G401 (cell line): ENCODE measurements around the gene DGKQ. TPM values are rescaled to one million over a fixed set of nuclear protein-coding genes. Genes with fewer than 3 reads are reported as not detected.
A peak's percentile ranks its signal among the peaks of the same experiment; 100 is the strongest.

Source experiments
- DNase-seq: peaks from one replicate; pipeline ENCODE4 v3.0.0-alpha.2; 2015; ENCODE audit warnings: low spot score
- in situ Hi-C: cut with HindIII; loops from 2 replicates; pipeline ENCODE4 v1.10.0; 2016; ENCODE audit warnings: low sequenced_read_pairs, mixed read lengths
- total RNA-seq: library from RNA; depleted of rRNA; stranded (reverse); fragments of >200 nt; shearing (Covaris generic); gene quantifications from 2 replicates; pipeline ENCODE4 v1.2.3, GENCODE V29; 2014; rRNA removed

Gene DGKQ, protein sequence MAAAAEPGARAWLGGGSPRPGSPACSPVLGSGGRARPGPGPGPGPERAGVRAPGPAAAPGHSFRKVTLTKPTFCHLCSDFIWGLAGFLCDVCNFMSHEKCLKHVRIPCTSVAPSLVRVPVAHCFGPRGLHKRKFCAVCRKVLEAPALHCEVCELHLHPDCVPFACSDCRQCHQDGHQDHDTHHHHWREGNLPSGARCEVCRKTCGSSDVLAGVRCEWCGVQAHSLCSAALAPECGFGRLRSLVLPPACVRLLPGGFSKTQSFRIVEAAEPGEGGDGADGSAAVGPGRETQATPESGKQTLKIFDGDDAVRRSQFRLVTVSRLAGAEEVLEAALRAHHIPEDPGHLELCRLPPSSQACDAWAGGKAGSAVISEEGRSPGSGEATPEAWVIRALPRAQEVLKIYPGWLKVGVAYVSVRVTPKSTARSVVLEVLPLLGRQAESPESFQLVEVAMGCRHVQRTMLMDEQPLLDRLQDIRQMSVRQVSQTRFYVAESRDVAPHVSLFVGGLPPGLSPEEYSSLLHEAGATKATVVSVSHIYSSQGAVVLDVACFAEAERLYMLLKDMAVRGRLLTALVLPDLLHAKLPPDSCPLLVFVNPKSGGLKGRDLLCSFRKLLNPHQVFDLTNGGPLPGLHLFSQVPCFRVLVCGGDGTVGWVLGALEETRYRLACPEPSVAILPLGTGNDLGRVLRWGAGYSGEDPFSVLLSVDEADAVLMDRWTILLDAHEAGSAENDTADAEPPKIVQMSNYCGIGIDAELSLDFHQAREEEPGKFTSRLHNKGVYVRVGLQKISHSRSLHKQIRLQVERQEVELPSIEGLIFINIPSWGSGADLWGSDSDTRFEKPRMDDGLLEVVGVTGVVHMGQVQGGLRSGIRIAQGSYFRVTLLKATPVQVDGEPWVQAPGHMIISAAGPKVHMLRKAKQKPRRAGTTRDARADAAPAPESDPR
- 11.0 and 12.9 TPM in 2 replicates for total RNA-seq

DNA sequence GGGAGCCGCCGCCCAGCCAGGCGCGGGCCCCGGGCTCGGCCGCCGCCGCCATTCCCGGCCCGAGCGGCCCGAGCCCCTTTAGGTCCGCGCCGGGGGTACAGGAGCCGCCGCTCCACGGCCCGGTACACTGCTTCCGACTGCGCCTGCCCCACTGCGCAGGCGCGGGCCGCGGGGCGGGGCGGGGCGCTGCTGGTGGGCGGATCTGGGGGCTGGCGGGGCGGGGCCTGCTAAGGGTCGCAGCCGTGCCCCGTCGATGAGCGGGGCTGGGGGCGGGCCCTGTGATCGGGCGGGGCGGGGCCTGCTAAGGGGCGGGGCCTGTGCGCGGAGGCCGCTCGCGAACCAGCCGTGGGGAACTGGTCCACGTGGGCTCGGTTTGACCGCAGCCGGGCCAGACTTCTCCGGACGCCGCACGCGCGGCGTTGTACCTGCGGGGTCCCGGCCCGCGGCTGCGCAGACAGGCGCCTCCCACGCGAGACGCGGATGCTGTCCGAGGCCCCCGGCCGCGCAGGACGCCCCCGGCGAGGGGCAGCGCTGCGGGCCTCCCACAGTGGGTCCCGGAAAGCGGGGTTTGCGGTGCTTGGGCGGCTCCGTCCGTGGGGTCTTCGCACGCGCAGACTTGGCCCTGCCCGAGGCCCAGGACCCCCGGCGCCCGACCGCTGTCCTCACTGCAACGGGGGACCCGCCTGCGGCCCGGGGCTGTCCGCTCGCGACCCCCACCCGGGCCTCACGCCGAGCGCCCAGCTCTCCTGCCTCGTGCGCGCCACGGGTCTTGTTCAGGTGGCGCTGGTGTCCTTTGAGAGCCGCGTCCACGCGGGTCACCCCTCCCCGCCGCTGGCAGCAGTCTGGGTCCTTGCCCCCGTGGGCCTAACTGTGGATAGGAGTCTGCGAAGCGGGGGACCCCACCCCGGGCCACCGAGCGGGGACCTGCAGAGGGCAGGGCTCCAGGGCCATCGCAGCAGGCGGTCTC, at the start of gene DGKQ:
DGKQ (minus strand) TSS at position 139 of the 967 bp plus-strand sequence; CDS start at position 52, 87 bp downstream.
- DNase-seq = peak; percentile 89
- in situ Hi-C loops = loop anchor here (5.0 to 10.0 kb wide), 2 partner anchors 41 to 61 kb away; partner anchors contain the start of genes GAK and TMEM175

DNA sequence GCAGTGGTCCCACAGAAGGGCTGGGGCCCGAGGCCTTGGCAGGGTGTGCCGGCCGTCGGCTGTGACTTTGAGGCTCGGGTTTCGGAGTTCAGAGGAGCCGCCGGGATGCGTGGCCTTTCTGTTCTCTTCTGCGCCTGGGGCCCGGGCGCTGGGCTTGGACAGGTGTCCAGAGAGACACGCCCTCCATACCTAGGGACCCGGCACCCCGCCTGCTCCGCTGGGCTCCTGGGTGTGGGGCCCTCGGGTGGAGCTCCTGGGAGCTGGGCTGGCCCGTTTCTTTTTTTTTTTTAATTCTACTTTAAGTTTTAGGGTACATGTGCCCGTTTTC, 49.3 kb upstream of the DGKQ start:
- in situ Hi-C loops = no loop called here
- DNase-seq = no peak

DNA sequence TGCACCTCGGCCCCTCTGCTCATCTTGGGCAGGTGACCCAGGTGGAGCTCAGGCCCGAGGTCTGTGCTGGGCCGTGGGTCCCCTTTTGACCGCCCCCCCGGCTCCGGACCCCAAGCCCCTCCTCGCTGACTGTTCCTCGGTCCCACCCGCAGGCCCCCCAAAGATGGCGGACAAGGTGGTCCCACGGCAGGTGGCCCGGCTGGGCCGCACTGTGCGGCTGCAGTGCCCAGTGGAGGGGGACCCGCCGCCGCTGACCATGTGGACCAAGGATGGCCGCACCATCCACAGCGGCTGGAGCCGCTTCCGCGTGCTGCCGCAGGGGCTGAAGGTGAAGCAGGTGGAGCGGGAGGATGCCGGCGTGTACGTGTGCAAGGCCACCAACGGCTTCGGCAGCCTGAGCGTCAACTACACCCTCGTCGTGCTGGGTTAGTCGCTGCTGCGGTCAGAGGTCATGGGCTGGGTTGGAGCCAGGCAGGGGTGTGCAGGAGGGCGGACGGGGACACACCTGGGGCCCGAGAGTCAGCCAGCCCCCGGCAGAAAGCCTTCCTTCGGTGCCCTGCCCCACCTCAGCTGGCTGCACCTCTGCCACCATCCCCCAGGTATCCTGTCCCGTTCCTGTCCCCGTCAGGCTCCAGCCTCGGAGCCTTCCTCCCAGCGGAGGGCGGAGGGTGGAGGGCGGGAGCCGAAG, 48.8 kb upstream of the DGKQ start:
- in situ Hi-C loops = no loop called here
- no peak for DNase-seq

DNA sequence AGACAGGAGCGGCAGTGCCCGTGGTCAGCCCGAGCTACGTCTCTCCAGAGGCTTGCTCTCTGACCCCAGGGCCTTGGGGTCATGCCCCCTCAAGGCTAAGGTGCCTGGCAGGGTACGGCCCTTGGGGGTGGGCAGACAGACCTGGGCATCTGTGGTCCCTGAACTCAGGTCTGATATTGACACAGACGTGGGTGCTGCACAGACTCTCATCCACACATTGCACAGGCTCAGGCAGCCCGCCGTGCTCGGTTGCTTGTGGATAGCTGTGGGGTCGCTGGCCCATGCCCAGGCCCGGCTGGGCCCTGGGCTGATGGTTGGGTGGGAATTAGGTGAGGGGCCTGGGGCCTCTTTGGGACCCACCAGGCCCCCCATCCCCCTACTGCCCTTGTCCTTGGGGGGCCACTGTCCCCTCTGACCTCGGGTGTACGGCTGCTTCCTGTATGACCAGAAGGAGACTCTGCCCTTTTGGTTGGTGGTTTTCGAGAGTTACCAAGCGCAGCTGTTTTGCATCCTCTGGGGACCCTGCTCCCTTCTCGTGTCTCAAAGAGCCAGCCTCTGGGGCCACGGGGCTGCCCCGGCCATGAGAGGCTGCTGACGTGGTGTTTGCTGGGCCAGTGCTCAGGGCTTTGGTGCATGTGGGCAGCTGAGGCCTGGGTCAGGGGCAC, 48.1 kb upstream of the DGKQ start:
- in situ Hi-C loops = no loop called here

DNA sequence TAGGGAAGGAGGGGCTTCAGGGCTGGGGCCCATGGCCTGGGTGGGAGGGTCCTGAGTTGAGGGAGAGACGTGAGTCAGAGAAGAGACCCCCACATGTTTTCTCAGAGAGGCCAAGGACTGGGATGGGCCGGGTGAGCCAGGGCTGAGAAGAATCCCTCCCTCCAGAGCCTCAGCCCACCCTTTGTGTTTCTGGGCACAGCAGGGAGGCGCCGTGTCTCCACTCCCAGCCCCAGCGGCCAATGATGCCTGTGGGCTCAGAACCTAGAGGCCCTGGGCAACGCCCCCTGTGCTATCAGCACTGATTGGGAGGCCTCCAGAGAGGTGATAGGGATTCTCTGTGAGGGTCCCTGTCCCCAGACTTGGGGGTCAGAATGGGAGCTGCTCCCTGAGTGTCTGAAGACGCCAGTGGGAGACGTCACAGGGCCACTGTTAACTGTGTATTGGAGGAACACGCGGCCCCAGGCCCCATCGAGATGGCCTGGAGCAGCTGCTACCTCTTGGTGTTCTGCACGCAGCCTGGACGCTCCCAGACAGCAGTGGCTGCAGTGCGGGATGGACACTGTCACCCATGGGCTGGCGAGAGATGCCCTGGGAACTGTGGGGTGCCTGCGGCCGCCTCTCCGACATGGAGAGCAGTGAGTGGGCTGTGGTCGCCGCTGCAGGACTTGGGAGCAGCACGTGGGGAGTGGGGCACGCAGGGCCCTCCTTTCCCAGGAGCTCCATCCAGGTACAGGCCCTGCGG, 46.5 kb upstream of the DGKQ start:
- in situ Hi-C loops = no loop called here
- no peak for DNase-seq

More for the DNA sequence above, 48.1 kb upstream of the DGKQ start:
- DNase-seq = no peak

GRCh38 chr4:1019320-1019719, 46.0 kb upstream of the DGKQ start:
- in situ Hi-C loops = no loop called here
- DNase-seq = no peak

DNA sequence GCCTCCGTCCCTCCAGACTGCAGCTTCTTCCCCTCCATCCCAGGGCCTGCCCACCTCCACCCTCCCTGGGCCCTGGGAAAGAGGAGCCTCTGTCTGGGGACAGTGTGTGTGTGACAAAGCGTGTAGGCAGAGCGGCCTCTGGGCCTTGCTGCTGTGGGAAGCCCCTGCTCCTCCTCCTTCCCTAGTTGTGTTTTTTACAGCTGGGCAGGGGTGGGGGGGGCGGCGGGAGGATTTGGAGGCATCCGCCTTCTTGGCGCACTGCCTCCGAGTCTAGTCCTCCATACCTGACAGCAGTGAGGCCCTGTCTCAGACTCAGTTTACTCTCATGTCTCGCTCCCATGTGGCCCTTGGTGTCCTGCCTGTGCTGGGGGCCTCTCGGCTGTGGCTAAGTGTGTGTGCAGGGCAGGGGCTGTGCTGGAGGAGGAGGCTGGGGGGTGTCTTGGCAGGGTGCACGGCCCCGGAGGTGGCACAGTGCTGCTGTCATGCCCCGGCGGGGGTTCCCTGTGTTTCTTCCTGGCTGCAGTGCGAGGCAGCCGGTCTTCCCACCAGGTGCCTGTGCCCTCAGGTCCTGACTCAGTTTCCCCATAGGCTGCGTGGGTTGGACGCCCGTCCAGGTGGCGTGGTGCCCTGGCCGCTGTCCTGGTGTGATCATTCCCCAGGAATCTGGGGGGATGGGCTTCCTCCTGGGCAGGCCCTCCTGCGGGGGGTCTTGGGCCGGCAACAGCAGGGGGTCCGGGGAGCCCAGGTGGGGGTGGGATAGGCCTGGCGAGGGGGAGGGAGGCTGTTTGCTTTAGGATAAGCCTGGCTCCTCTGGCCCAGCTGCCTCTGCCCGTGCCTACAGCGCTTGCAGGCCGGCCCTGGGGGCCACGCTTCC, 45.0 kb upstream of the DGKQ start:
- in situ Hi-C loops = no loop called here
- DNase-seq = no peak

DNA sequence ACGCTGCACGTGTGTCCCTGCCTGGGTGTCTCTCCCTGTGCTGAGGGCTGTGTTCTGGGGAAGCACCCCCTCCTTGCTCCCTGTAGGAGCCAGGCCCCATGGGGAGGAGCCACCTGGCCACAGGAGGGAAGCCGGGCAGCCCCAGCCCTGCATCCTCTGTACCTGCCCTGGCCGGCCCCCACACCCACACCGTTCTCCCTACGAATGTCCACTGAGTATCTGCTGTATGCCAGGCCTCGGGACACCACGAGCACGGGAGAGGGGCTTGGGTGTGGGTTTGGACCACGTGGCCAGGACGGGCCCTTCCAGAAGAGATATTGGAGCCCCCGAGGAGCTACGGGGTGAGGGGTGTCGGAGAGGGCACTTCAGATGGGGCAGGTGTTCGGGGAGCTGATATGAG, 44.3 kb upstream of the DGKQ start:
- DNase-seq = no peak
- in situ Hi-C loops = no loop called here

DNA sequence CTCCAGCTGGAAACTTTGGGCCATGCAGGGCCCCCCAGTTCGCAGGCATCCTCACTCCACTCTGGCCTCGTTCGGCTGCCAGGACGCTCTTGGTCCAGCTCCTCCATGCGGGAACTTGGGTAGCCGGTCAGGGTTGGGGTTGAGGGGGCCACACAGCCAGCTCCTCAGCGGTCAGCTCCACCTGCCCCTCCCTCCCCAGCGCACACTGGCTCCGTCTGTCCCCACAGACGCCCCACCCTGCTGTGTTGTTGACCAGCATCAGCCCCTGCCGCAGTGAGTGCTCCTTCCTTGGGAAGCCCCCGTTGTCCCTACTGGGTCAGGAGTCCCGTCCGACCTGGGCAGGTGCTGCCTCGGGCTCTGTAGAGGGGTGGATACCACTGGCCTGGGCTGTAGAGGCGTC, 43.8 kb upstream of the DGKQ start:
- in situ Hi-C loops = no loop called here
- no peak for DNase-seq

- in situ Hi-C loops = no loop called here
- no peak for DNase-seq
These were observed 42.4 kb upstream of the DGKQ start for GRCh38 chr4:1015746-1016145.

DNA sequence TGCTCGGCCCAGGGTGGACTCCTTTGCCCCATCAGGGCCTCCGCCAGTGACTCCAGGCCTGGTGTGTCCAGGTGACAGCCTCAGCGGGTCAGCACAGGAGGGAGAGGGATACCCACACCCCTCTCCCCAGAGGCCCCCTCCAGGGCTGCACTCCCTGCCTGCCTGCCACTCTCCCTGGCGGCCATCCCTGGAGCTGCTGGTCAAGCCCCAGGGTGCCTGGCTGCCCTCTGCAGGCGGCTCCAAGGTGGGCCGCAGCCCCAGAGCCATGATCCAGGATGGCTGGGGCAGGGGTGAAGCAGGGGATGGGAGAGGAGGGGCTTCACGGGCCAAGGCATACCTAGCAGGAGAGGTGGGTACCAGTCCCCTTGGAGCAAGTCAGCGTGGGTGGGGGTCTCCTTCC, 41.8 kb upstream of the DGKQ start:
- DNase-seq = no peak
- in situ Hi-C loops = no loop called here

GRCh38 chr4:1014291-1015167, 41.2 kb upstream of the DGKQ start:
- in situ Hi-C loops = no loop called here
- DNase-seq = no peak

GRCh38 chr4:1013225-1014073, 40.1 kb upstream of the DGKQ start:
- DNase-seq = no peak
- in situ Hi-C loops = no loop called here

DNA sequence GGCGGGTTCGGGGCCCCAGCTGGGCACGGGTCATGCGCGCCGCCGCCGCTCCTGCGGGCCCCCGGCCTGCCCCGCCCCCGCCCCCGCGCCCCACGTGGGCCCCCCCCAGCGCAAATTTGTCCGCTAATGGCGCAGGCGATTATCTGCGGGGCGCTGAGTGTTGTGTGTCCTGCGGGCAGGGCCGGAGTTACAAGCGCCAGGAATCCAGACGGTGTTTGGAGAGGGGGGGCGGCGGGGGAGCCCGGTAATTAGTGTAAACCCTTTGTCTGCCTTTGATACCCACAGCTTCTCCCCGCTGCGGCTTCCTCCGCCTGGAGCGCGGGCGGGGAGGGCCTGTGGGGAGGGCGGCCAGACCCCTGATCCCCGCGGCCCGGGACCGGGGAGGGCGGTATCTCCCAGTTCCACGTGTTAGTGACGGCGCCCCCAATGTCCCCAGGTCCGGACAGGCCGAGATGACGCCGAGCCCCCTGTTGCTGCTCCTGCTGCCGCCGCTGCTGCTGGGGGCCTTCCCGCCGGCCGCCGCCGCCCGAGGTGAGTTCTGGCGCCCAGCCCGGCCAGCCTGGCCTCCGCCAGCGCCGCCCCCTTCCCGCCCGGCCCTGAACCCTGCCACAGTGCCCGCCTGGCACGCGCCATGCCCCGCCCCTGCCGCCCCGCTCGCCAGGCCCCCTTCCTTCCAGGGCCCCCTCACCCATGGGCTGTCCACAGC, 38.8 kb upstream of the DGKQ start:
- in situ Hi-C loops = no loop called here
- no peak for DNase-seq
